Prostate gland (tissue), 2 donors: ENCODE data around the gene PYROXD2.

Source experiments
- CTCF ChIP-seq, 4 experiments: fragments of 200-600 bp in 2 of 4; fragments of 450-650 bp in 2 of 4; sonication (generic) in 2 of 4; IDR thresholded peaks; 1 replicate in 3 of 4; 2 replicates in 1 of 4; pipeline ENCODE4 v1.5.1; 2016 to 2019; ENCODE audit warnings: antibody characterized with exemption in 4 of 4, mild to moderate bottlenecking in 2 of 4, moderate library complexity in 2 of 4
- POLR2A ChIP-seq: fragments of 450-650 bp; IDR thresholded peaks from one replicate; pipeline ENCODE4 v1.6.1; 2016; ENCODE audit warnings: antibody characterized with exemption, mild to moderate bottlenecking
- POLR2AphosphoS5 ChIP-seq: sonication (generic); formaldehyde crosslinking; IDR thresholded peaks from one replicate; pipeline ENCODE4 v1.6.1; 2017; ENCODE audit warnings: antibody characterized with exemption

- TF ChIP-seq CTCF (IDR thresholded peaks at IDR 0.05), result no peak
- TF ChIP-seq POLR2AphosphoS5, result no peak
- no peak for TF ChIP-seq POLR2A
These were observed 74.1 kb downstream of the PYROXD2 start for GRCh38 chr10:98340940-98341310.
